Central memory CD8-positive, alpha-beta T cell (primary cell): ENCODE measurements around the gene DNMT3B.

Experiments
- ATAC-seq: fragments of 150-1000 bp; cut with Tn5 transposase; replicated peaks from 2 replicates; pipeline ENCODE4 v1.10.0; 2022; ENCODE audit warnings: mild to moderate bottlenecking, moderate FRiP score, moderate number of reproducible peaks; ENCODE audit not compliant: poor library complexity, severe bottlenecking; ENCODE audit errors: extremely low read depth
- DNase-seq, 2 donors: peaks; one replicate each; pipeline ENCODE4 v3.0.0; 2021; ENCODE audit warnings: low spot score in 2 of 2
- H3K27ac Mint-ChIP-seq: one replicate; pipeline ENCODE4 v1.8.0; 2022; ENCODE audit warnings: low read depth, mild to moderate bottlenecking, moderate library complexity, mixed read lengths
- H3K27me3 Mint-ChIP-seq: one replicate; pipeline ENCODE4 v1.8.0; 2022; ENCODE audit warnings: mixed read lengths
- H3K36me3 Mint-ChIP-seq: one replicate; pipeline ENCODE4 v1.8.0; 2022; ENCODE audit warnings: mild to moderate bottlenecking, moderate library complexity, mixed read lengths; ENCODE audit not compliant: insufficient read depth
- H3K4me1 Mint-ChIP-seq: one replicate; pipeline ENCODE4 v1.8.0; 2022; ENCODE audit warnings: mixed read lengths
- H3K4me3 Mint-ChIP-seq: one replicate; pipeline ENCODE4 v1.8.0; 2022; ENCODE audit warnings: mild to moderate bottlenecking, moderate library complexity, mixed read lengths
- H3K9me3 Mint-ChIP-seq: one replicate; pipeline ENCODE4 v1.8.0; 2022; ENCODE audit warnings: mixed read lengths

Gene DNMT3B

DNA sequence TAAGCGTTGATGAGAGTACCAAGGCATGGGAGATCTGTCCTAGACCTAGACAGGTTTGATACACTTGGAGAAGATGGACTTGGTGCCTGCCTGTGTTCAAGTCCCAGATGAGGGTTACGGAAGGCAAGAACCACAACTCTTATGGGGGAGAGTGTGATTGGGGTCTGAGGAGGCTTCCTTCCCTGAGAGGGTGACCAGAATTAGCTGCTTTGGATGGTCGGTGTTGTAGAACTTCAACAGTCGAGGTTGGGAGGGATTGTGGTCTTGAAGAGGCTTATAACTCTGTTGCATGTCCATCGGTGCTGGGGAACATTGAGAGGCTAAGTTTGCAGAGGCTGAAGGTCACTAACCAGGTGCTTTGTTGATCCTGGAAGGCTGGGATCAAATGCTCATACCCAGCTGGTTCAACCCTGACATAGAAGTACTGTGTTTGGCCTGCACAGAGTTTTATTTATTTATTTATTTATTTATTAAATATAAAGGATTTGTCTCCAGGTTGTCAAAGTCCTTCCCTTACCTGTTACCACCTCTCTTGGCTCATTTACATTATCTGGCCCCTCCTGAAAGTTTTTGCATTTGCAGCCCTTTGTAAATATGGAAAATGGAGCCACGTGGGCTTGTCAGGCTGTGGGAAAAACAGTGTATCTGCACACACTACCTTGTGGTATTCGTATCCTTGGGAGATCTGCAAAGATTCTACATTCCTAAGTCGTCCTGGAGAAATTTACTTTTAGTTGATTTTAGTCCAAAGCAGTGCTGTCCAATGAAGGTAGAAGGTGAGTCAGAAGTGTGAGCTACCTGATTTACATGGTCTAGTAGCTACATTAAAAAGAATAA, 80.7 kb downstream of the DNMT3B start:
- Mint-ChIP-seq H3K4me1 (peaks cover 52% of the 10 kb centered on the region), H3K4me3 (no peak overlapping the region), H3K36me3 (peaks cover 79% of the 10 kb centered on the region), H3K27ac (no peak overlapping the region), H3K27me3 (no peaks in the 10 kb centered on the region), H3K9me3 (no peaks in the 10 kb centered on the region)
- no peak for ATAC-seq
- DNase-seq = no peak

DNA sequence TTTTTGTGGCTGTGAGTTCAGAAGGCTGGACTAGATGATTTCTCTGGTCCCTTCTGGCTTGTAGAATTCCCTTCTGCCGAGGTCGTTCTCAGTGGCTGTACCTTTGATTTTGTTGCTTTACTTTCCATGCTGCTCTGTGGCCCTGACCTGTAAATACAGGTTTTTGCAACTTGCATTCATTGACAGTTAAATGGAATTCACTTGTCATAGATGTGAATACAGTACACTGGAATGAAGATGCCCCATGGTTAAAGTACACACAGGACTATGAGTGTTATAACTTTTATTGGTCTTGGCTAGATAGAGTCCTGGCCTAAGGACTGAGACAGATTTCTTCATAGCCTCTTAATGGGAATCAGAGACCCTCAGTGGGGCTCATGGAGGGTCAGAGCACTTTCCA, 83.6 kb downstream of the DNMT3B start:
- Mint-ChIP-seq H3K27ac (no peak overlapping the region), H3K4me3 (no peak overlapping the region), H3K36me3 (peaks cover 77% of the 10 kb centered on the region)

DNA sequence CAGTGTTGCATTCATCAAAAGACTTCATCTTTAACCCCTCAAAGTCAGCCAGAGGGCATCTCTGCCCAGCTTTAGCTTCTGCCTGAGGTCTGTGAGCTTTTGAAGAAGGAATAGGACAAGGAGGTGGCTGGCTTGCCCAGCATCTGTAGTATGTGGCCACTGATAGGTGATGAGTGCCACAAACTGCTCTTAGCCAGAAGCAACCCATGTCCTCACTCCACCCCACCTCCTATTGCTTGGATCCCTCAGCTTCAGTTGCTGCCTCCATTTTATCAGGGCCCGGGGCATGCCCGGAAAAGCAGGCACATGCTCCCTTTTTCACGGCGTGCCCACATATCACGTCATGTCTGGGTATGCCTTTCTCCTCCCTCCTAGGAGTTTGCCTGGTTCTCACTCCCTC, 84.7 kb downstream of the DNMT3B start:
- peaks cover 25% of the 10 kb centered on the region for H3K4me1 Mint-ChIP-seq
- H3K27ac Mint-ChIP-seq = peak overlapping the region; percentile 38
- H3K27me3 Mint-ChIP-seq = no peaks in the 10 kb centered on the region
- ATAC-seq = no peak
- H3K9me3 Mint-ChIP-seq = no peaks in the 10 kb centered on the region
- peaks cover 75% of the 10 kb centered on the region for H3K36me3 Mint-ChIP-seq
- H3K4me3 Mint-ChIP-seq = no peak overlapping the region
- DNase-seq = no peak

More for the DNA sequence above, 83.6 kb downstream of the DNMT3B start:
- no peak for ATAC-seq
- Mint-ChIP-seq H3K9me3 (no peaks in the 10 kb centered on the region), H3K4me1 (peaks cover 34% of the 10 kb centered on the region), H3K27me3 (no peaks in the 10 kb centered on the region)
- DNase-seq = no peak

DNA sequence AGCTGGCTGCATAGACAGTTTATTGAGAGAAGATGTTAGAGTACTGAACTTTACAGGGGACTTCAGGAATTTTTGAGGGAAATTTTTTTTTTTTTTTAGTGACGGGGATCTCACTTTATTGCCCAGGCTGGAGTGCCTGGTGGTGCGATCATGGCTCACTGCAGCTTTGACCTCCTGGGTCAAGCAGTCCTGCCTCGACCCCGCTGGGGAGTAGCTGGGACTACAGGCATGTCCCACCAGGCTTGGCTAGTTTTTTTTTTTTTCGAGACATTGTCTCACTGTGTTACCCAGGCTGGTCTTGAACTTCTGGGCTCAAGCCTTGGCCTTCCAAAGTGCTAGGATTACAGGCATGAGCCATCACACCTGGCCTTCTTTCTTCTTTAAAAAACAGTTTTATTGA, 85.8 kb downstream of the DNMT3B start:
- Mint-ChIP-seq H3K9me3 (no peaks in the 10 kb centered on the region), H3K27me3 (no peaks in the 10 kb centered on the region), H3K36me3 (peaks cover 68% of the 10 kb centered on the region), H3K27ac (no peak overlapping the region), H3K4me1 (peaks cover 15% of the 10 kb centered on the region), H3K4me3 (no peak overlapping the region)
- DNase-seq (no peak), ATAC-seq (no peak)

DNA sequence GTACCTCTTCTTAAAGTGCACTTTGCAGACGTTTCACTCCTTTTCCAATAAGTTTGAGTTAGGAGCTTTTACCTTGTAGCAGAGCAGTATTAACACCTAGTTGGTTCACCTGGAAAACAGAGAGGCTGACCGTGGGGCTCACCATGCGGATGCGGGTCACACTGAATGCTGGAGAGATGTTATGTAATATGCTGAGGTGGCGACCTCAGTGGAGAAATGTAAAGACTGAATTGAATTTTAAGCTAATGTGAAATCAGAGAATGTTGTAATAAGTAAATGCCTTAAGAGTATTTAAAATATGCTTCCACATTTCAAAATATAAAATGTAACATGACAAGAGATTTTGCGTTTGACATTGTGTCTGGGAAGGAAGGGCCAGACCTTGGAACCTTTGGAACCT, 86.7 kb downstream of the DNMT3B start:
- Mint-ChIP-seq H3K9me3 (no peaks in the 10 kb centered on the region), H3K27ac (peak overlapping the region; percentile 16), H3K36me3 (peaks cover 69% of the 10 kb centered on the region), H3K4me1 (peaks cover 15% of the 10 kb centered on the region), H3K4me3 (no peak overlapping the region), H3K27me3 (no peaks in the 10 kb centered on the region)
- ATAC-seq = no peak
- DNase-seq = no peak

DNA sequence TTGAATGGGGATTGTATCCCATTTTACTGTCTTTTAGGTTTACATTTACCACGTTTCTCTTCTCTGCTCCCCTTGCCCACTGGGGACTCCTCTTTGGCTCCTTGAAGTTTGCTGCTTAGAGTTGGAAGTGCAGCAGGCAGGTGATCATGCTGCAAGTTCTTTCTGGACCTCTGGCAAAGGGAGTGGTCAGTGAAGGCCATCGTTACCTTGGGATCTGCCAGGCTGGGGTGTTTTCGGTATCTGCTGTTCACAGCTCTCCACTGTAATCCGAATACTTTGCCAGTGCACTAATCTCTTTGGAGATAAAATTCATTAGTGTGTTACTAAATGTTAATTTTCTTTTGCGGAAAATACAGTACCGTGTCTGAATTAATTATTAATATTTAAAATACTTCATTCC, 87.4 kb downstream of the DNMT3B start:
- ATAC-seq (no peak), DNase-seq (no peak)
- Mint-ChIP-seq H3K27me3 (no peaks in the 10 kb centered on the region), H3K27ac (no peak overlapping the region), H3K4me1 (peaks cover 10% of the 10 kb centered on the region), H3K36me3 (peaks cover 68% of the 10 kb centered on the region), H3K9me3 (no peaks in the 10 kb centered on the region), H3K4me3 (no peak overlapping the region)

DNA sequence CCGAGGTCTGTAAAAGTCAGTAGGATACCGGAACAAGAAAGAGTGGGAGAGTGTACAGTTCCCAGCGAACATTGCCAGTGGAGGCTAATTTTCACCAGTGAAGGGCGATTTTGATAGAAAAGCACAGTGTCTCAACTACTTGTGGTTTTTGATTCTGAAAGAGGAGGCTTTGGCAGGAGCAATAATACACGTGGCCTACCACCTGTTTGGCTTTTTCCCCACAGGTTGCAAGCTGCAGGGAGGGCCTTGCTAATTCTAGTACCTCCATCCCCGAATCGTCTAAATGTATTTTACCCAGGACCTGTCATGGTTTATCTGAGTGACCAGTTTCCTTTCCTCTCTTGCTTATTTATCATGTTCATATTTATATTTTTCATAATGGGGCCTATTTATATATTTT, 93.2 kb downstream of the DNMT3B start:
- H3K27me3 Mint-ChIP-seq = no peaks in the 10 kb centered on the region
- H3K27ac Mint-ChIP-seq = peak overlapping the region; percentile 68
- H3K4me1 Mint-ChIP-seq = peaks cover 19% of the 10 kb centered on the region
- DNase-seq = no peak
- no peak overlapping the region for H3K4me3 Mint-ChIP-seq
- no peak for ATAC-seq
- peaks cover 47% of the 10 kb centered on the region for H3K36me3 Mint-ChIP-seq
- H3K9me3 Mint-ChIP-seq = no peaks in the 10 kb centered on the region

DNA sequence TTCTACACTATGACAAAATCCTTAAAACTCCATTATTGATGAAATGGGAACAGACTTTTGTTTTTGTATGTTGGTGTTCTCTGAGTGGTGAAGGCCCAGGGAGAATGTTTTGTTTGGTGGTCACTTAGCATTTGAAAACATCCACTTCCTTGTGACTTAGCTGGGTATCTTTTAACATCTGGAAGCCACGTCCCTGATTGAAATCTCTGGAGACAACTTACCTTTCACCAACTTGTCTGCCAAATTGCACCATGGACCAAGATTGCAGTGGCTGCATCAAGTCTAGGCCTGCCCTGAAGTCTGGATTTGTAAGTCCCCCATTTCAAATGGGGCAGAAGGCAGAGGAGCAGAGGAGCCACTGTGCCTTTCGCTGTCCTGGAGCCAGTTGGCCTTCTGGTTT, 96.0 kb downstream of the DNMT3B start:
- H3K4me3 Mint-ChIP-seq = no peak overlapping the region
- ATAC-seq = no peak
- no peak for DNase-seq
- no peaks in the 10 kb centered on the region for H3K27me3 Mint-ChIP-seq
- H3K9me3 Mint-ChIP-seq = no peaks in the 10 kb centered on the region
- H3K27ac Mint-ChIP-seq = no peak overlapping the region
- H3K36me3 Mint-ChIP-seq = peaks cover 35% of the 10 kb centered on the region
- peaks cover 19% of the 10 kb centered on the region for H3K4me1 Mint-ChIP-seq
